B cell (primary cell): Measurements from ENCODE around the gene KRTAP10-2. TPM values are rescaled to one million over a fixed set of nuclear protein-coding genes. Genes with fewer than 3 reads are reported as not detected.

Experiments used
- ATAC-seq: fragments of 200-7000 bp; cut with Tn5 transposase; one replicate; pipeline ENCODE4 v1.10.0; 2021; ENCODE audit warnings: low read depth, mild to moderate bottlenecking, moderate number of reproducible peaks, moderate library complexity
- CTCF ChIA-PET: fragments of 350-600 bp; sonication (Branson Sonifier 250); formaldehyde crosslinking; loops from one replicate; lab custom pipeline; 2021; ENCODE audit warnings: antibody characterized with exemption, inconsistent platforms; lab: Charles Lee
- POLR2A ChIA-PET: fragments of 350-600 bp; sonication (Branson Sonifier 250); formaldehyde crosslinking; loops from one replicate; lab custom pipeline; 2021; ENCODE audit warnings: antibody characterized with exemption; lab: Charles Lee
- DNase-seq: peaks from one replicate; pipeline ENCODE4 v3.0.0; 2013
- H2AFZ ChIP-seq: 2 replicates; pipeline ENCODE4 v1.6.1; 2012; ENCODE audit warnings: mild to moderate bottlenecking, low read depth, low read length; ENCODE audit not compliant: insufficient read depth, poor library complexity, severe bottlenecking
- H3K27ac ChIP-seq, 2 donors: 1 replicate in 1 of 2; 2 replicates in 1 of 2; pipeline ENCODE4 v1.5.1; 2012 to 2013; ENCODE audit warnings: low read length in 2 of 2, mild to moderate bottlenecking in 2 of 2, moderate library complexity in 1 of 2
- H3K27me3 ChIP-seq, 4 experiments: fragments of 200-600 bp in 1 of 4; sonication (generic) in 1 of 4; replicated peaks in 1 of 4; 1 replicate in 2 of 4; 2 replicates in 2 of 4; pipeline versions ENCODE4 v1.6.1 to v1.7.0; 2013 to 2016; ENCODE audit warnings: low read length in 3 of 4, mild to moderate bottlenecking in 2 of 4, mixed read lengths in 1 of 4, moderate library complexity in 1 of 4; ENCODE audit not compliant: insufficient read depth in 4 of 4, control insufficient read depth in 3 of 4; ENCODE audit errors: control extremely low read depth in 1 of 4
- H3K36me3 ChIP-seq, 2 experiments: replicated peaks in 1 of 2; 1 replicate in 1 of 2; 2 replicates in 1 of 2; pipeline versions ENCODE4 v1.6.1 to v1.7.1; 2013; ENCODE audit warnings: low read length in 1 of 2; ENCODE audit not compliant: insufficient read depth in 2 of 2, control insufficient read depth in 1 of 2; ENCODE audit errors: control extremely low read depth in 1 of 2, extremely low read depth in 1 of 2
- H3K4me1 ChIP-seq, 2 donors: fragments of 200-600 bp in 1 of 2; sonication (generic) in 1 of 2; 1 replicate in 1 of 2; 2 replicates in 1 of 2; pipeline versions ENCODE4 v1.5.1 to v1.6.1; 2013 to 2017; ENCODE audit warnings: low read length in 2 of 2; ENCODE audit not compliant: control insufficient read depth in 2 of 2, insufficient read depth in 2 of 2
- H3K4me2 ChIP-seq: replicated peaks from 2 replicates; pipeline ENCODE3; 2012; ENCODE audit warnings: mild to moderate bottlenecking, low read depth, low read length; ENCODE audit not compliant: poor library complexity, severe bottlenecking
- H3K4me3 ChIP-seq, 5 experiments: fragments of 200-600 bp in 1 of 5; sonication (generic) in 1 of 5; 1 replicate in 3 of 5; 2 replicates in 2 of 5; pipeline versions ENCODE4 v1.5.1 to v1.7.0; 2011 to 2016; ENCODE audit warnings: low read length in 4 of 5, mild to moderate bottlenecking in 4 of 5, low read depth in 2 of 5, control low read depth in 1 of 5, moderate library complexity in 1 of 5; ENCODE audit not compliant: insufficient read depth in 1 of 5; ENCODE audit errors: control extremely low read depth in 1 of 5, extremely low read depth in 1 of 5
- H3K79me2 ChIP-seq: fragments of 200-600 bp; sonication (generic); one replicate; pipeline ENCODE4 v1.6.0; 2016; ENCODE audit warnings: low read length; ENCODE audit not compliant: control insufficient read depth, insufficient read depth
- H3K9ac ChIP-seq: fragments of 200-600 bp; sonication (generic); 2 replicates; pipeline ENCODE4 v1.6.1; 2017; ENCODE audit warnings: mild to moderate bottlenecking, low read length, moderate library complexity
- H3K9me3 ChIP-seq, 3 donors: one replicate each; pipeline versions ENCODE4 v1.6.1 to v1.7.1; 2013; ENCODE audit warnings: low read length in 2 of 3; ENCODE audit not compliant: control insufficient read depth in 2 of 3, insufficient read depth in 1 of 3; ENCODE audit errors: control extremely low read depth in 1 of 3
- H4K20me1 ChIP-seq: 2 replicates; pipeline ENCODE4 v1.6.0; 2012; ENCODE audit warnings: mild to moderate bottlenecking, low read length; ENCODE audit not compliant: insufficient read depth, control insufficient read depth, poor library complexity, severe bottlenecking
- H3K27ac Mint-ChIP-seq: one replicate; pipeline ENCODE4 v1.8.0; 2021; ENCODE audit warnings: mixed read lengths
- H3K27me3 Mint-ChIP-seq: one replicate; pipeline ENCODE4 v1.8.0; 2021; ENCODE audit warnings: mixed read lengths
- H3K4me1 Mint-ChIP-seq: one replicate; pipeline ENCODE4 v1.8.0; 2021; ENCODE audit warnings: mixed read lengths
- H3K4me3 Mint-ChIP-seq: one replicate; pipeline ENCODE4 v1.8.0; 2021; ENCODE audit warnings: mixed read lengths
- H3K9me3 Mint-ChIP-seq: one replicate; pipeline ENCODE4 v1.8.0; 2022; ENCODE audit warnings: mixed read lengths; ENCODE audit not compliant: insufficient read depth
- EZH2 ChIP-seq: IDR thresholded peaks from 2 replicates; pipeline ENCODE4 v1.6.1; 2012; ENCODE audit warnings: borderline replicate concordance, low read depth, mild to moderate bottlenecking, moderate library complexity, low read length; ENCODE audit not compliant: insufficient read depth, poor library complexity, severe bottlenecking
- WGBS: methylation state at CpG from one replicate; pipeline ENCODE4 v1.1.5; 2013; ENCODE audit warnings: missing lambda C conversion rate; ENCODE audit not compliant: insufficient coverage; 5-methylcytosine and 5-hydroxymethylcytosine counted together
- intact Hi-C: fragments of 100-400 bp; cut with micrococcal nuclease; formaldehyde crosslinking; loops from one replicate; pipeline ENCODE4 v1.10.0; 2022
- polyA plus RNA-seq: library from polyadenylated mRNA; depleted of rRNA; stranded (reverse); fragments of >200 nt; gene quantifications from 2 replicates; pipeline ENCODE4 v1.2.3, GENCODE V29; 2012
- total RNA-seq, 2 donors: library from RNA; stranded (reverse); fragments of 120-200 nt in 1 of 2; gene quantifications; 1 replicate in 1 of 2; 2 replicates in 1 of 2; pipeline versions ENCODE4 v1.2.3 to v1.2.4, GENCODE V29; 2013 to 2022
- TF ChIP-seq, protein P1 (sequence below): fragments of 200-600 bp; IDR thresholded peaks from one replicate; pipeline ENCODE4 v1.8.0; 2022; ENCODE audit warnings: antibody characterized with exemption, mild to moderate bottlenecking

KRTAP10-2 gene
- total and polyA plus RNA-seq, 2 donors (not counting 1 experiment from before 2014, with no cell fraction given) = not detected

DNA sequence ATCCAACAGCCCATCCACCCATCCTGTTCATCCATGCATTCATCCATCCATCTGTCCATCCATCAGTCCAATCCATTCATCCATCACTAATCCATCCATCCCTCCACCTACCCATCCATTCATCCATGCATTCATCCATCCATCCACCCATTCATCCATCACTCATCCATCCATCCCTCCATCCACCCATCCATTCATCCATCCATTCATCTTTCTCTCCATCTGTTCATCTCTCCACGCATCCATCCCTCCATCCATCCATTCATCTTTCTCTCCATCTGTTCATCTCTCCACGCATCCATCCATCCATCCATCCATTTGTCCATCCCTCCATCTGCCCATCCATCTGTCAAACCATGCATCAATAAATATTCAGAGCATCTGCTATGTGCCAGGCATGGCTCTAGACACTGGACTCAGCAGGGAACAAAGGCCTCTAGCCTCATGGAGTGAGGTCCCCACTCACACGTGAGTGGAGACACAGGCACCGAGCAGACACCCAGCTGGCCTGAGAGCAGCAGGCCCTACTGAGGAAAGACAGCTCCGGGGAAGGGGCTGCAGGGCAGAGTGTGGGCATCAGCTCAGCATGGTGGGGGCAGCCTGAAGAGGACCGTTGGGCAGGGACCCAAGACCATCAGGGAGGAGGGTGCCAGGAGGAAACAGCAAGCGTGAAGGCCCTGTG lies 20.9 kb downstream of the KRTAP10-2 start:
- Histone ChIP-seq H2AFZ (no peak overlapping the region), H3K27ac (no peak overlapping the region), H3K79me2 (no peaks in the 10 kb centered on the region), H3K4me3 (no peak overlapping the region), H3K36me3 (no peaks in the 10 kb centered on the region), H4K20me1 (no peaks in the 10 kb centered on the region), H3K9me3 (peaks cover 0 to 3% (median 0%) of the 10 kb centered on the region in 3 donors), H3K4me1 (no peaks in the 10 kb centered on the region), H3K4me2 (no peak overlapping the region), H3K9ac (no peak overlapping the region), H3K27me3 (no peaks in the 10 kb centered on the region)
- Mint-ChIP-seq H3K4me1 (no peaks in the 10 kb centered on the region), H3K4me3 (no peak overlapping the region), H3K9me3 (no peaks in the 10 kb centered on the region), H3K27ac (no peak overlapping the region), H3K27me3 (peaks cover 8% of the 10 kb centered on the region)
- CTCF ChIA-PET = no interaction called here
- intact Hi-C loops = no loop called here
- ATAC-seq (no peak), DNase-seq (no peak)
- TF ChIP-seq EZH2 = no peak
- TF ChIP-seq, protein P1, sequence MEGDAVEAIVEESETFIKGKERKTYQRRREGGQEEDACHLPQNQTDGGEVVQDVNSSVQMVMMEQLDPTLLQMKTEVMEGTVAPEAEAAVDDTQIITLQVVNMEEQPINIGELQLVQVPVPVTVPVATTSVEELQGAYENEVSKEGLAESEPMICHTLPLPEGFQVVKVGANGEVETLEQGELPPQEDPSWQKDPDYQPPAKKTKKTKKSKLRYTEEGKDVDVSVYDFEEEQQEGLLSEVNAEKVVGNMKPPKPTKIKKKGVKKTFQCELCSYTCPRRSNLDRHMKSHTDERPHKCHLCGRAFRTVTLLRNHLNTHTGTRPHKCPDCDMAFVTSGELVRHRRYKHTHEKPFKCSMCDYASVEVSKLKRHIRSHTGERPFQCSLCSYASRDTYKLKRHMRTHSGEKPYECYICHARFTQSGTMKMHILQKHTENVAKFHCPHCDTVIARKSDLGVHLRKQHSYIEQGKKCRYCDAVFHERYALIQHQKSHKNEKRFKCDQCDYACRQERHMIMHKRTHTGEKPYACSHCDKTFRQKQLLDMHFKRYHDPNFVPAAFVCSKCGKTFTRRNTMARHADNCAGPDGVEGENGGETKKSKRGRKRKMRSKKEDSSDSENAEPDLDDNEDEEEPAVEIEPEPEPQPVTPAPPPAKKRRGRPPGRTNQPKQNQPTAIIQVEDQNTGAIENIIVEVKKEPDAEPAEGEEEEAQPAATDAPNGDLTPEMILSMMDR = no peak
- POLR2A ChIA-PET = no interaction called here
- WGBS = 87% methylated on average over 7 of the region's 7 CpGs

DNA sequence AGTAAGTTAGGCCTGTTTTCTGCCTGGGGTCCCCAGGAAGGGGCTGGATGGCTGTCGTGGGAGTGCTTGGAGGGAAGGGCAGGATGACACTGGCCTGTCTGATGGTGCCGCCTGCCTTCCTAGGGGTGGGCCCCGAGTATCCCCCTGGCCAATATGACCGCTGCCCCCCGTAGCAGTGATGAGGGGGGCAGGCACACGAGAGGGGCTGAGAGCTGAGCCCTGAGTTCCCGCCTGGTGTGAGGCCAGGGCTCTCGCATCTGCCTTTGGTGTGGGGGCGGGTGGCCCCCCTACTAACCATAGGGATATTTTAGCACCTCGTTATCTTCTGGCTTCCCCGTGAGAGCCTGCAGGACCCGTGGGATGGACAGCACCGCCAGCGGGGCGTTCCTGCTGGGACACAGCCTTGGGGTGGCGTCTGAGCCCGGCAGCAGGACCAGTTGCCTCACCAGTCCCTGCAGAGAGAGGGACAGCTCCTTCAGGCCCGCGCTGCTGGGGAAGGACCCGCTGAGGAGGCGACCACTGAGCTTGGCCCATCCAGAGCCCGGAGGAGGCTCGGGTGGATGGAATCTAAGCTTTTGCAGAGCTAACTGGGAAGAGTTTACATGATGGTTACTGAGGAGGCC lies 21.7 kb downstream of the KRTAP10-2 start:
- intact Hi-C loops = no loop called here
- WGBS = 81% methylated on average over 22 of the region's 23 CpGs
- Mint-ChIP-seq H3K4me3 (no peak overlapping the region), H3K27ac (no peak overlapping the region), H3K4me1 (no peaks in the 10 kb centered on the region), H3K27me3 (peaks cover 8% of the 10 kb centered on the region), H3K9me3 (no peaks in the 10 kb centered on the region)
- no peaks in the 10 kb centered on the region for H3K4me1 ChIP-seq
- CTCF ChIA-PET = no interaction called here
- H3K9me3 ChIP-seq = peaks cover 0 to 3% (median 0%) of the 10 kb centered on the region in 3 donors
- H4K20me1 ChIP-seq = no peaks in the 10 kb centered on the region
- no peak for ATAC-seq
- no peak overlapping the region for H2AFZ ChIP-seq
- H3K36me3 ChIP-seq = no peaks in the 10 kb centered on the region
- H3K4me2 ChIP-seq = no peak overlapping the region
- H3K79me2 ChIP-seq = no peaks in the 10 kb centered on the region
- no peak overlapping the region for H3K27ac ChIP-seq
- no peak overlapping the region for H3K4me3 ChIP-seq
- H3K27me3 ChIP-seq = no peaks in the 10 kb centered on the region
- no peak for TF ChIP-seq EZH2
- TF ChIP-seq, protein P1 = no peak
- H3K9ac ChIP-seq = no peak overlapping the region
- DNase-seq = no peak
- POLR2A ChIA-PET = no interaction called here
